NCI-H69 (cell line): Measurements from ENCODE around the gene GHRHR.

Experiments used
- DNase-seq: peaks from one replicate; lab custom pipeline; 2025; lab: John Stamatoyannopoulos, UW

The GHRHR gene

DNA sequence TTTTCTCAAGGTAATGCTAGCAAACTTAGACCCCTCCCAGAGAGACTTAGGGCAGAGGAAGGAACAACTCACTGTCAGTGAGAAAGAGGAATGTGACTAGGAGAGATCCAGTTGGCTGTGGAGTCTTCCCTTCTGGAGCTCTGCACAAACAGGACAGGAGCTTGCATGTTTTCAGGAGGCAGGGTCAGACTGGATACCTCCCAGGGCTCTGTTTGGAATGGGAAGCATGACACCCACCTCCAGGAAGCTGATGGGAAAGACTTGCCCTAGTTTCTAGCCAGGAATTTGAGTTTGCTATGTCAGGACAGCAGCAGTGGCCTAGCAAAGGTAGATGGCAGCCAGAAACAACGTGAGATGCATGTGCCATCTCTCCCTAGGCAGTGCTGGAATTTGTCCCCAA is 40.6 kb downstream of the GHRHR start:
- no peak for DNase-seq

DNA sequence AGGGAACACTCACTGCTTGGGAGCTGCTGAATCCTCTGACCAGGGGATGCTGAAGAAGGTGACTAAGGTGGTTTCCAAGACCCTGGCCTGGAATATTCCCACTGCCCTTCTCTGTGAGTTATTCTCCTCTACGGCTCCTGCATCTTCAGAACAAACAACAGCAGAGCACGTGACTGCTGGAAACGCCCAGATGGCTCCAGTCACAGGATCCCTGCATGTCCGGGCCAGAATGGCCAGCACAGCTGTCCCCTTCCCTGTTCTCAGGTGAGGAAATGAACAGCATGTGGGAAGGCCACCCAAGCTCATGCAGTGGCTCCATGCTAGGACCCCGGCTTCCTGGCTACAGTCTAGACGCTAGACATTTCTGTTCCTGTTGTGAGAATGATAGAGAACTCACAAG is 43.1 kb downstream of the GHRHR start:
- DNase-seq = peak; percentile 45

GRCh38 chr7:31007634-31008033 is 43.9 kb downstream of the GHRHR start:
- DNase-seq = no peak

- peak; percentile 81 for DNase-seq
These were observed 51.1 kb downstream of the GHRHR start for GRCh38 chr7:31014826-31015225.

DNA sequence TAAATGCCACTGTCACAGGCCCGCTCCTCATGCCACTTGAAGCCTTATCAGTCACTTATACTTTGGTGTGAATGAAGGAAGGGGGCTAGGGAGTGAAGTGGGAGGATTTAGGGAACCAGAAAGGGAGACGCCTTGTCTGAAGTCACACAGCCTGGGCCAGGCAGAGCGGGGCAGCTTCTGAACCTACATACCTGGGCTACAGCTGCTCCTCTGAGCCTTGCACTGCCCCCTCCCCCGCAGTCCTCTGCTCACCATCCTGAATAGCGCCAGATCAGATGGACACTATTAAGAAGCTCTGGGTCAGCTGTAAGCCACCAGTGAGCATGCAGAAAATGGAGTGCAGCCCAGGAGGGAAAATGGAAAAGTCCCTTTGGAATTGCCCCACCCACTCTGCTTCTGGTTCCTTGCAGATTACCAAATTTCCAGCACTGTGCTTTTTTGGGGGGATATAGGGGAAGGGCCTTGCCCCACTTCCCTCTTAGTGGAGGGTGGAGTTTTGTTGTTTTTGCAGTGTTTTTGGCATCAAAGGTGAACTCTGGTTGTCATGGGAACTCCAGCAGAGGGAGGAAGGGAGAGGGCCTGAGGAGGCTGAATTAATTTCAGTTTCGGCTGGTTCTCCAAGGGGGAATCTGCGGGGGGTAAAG is 53.4 kb downstream of the GHRHR start:
- no peak for DNase-seq

DNA sequence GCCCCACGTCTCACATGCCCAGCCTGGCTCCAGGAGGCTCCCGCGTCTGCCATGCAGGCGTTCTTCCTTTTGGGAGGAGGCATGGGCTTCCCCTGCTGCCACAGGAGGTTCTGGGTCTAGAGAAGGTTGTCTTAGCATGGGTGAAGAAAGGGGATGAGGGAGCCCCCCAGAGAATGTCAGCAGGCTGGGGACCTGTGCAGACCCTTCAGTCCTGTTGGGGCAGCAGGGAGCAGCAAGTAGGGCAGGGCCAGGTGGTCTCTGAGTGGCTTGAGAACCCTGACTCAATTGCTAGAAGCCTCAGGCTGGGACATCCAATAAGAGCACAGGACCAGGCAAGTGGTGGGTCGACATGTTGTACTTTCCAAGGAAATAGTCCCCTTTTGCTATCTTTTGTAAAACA is 54.0 kb downstream of the GHRHR start:
- no peak for DNase-seq

- no peak for DNase-seq
These were observed 55.8 kb downstream of the GHRHR start for GRCh38 chr7:31019509-31019908.

DNA sequence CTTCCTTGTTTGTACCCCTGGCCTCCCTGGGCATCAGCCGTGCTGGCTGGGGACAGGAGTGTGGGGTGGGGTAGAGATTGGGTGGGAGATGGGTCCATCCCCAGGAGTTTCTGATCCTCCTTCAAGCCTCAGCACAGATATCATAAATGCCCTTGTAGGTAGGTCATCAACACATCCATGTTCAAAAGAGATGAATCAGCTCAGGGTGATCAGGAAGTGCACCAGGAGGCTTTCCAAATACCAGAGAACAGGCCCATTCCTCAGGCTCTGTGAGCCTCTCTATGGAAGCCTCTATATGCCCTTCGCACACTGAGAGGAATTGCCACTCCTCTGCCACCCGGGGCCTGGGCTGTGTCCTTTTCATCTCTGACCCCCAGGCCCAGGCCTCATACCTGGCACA is 56.4 kb downstream of the GHRHR start:
- DNase-seq = no peak

DNA sequence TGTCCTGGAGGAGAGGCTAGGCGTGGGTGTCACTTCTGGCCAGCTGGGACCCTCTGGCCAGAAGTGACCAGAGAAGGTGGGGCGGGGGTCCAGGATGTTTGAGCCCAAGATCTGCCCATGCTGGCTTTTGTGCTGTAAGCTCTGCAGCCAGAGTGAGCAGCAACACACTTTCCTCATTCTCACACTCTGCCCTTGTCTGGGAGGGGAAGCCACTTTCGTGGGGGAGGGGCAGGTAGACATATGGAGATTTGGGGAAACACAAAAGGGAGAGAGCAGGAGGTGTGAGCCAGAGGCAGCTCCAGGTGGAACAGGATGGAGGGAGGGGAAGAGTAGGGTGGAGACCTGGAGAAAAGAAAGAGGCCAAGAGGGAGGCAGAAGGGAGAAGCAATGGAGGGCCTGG is 56.9 kb downstream of the GHRHR start:
- DNase-seq = peak; percentile 82

DNA sequence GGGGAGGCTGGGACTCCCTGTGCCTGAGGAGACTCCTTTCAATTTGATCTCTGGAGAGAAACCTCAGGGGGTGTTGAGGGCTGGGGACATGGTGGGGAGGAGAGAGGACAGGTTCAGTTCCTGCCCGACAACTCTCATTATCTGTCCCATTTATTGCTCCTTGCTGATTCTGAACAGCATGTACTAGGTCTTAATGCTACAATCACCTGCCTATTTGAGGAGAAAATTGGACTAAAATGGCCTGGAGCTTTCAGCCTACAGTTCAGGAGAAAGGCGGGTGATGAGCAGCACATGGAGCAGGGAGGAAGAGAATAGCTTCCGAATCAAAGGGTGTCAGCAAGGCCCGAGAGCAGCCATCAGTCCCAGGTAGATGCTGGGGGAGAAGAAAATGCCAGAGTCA is 58.4 kb downstream of the GHRHR start:
- DNase-seq = no peak

GRCh38 chr7:31022726-31023125 is 59.0 kb downstream of the GHRHR start:
- DNase-seq = no peak

- no peak for DNase-seq
These were observed 60.1 kb downstream of the GHRHR start for GRCh38 chr7:31023877-31024276.

DNA sequence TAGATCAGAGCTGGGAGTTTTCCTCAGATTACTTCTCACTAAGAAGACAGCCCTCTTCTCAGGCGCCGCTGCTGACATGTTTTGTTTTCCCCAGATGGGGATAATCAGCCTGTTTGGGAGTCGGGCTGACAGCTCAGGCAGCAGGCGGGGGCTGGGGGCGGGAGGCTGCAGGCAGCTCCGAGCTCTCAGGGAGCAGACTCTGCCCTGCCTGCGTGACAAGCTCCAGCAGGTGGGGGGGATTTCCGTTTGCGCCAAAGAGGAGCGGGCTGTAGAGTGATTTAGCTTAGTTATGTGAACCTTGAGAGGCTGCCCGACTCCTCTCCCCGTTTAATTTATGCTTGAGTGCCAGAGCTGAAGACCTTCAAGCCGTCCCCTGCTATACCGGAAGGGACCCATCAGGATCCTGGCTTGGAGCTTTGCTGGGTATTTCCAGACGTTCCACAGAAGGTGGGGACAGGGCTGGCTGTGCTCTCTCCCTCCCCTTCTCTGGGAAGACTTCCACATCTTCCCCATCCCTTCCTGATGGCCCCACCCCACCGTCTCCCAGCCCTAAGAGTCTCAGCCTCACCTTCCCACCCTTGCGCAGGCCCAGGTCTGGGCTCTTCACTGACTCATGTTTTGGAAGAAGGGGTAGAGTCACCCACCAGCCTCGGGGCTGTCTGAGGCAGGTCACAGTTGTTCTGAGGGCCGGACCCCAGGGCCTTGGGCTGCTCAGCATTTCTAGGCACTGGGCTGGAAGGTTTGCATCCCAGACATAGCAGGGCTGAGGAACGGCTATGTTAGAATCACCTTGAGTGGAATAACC is 63.6 kb downstream of the GHRHR start:
- DNase-seq = peak; percentile 61

DNA sequence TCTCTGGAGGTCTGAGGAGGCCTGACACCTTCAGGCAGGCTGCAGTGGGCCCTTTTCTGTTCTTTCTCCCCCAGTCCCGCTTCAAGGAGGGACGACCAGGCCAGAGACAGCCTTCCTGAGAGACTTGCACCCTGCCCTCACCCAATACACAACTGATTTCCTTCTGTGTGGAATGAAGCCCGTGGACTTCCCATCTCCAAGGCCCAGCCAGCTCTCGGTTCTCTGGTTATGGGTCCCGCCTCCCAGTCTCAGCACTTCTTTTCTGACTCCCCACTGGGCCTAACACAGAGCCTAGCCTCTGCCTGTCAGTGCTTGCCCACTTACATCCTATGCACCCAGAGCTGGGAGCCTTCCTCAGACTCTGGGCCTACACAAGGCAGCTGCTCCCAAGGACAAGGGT is 64.3 kb downstream of the GHRHR start:
- peak; percentile 14 for DNase-seq

GRCh38 chr7:31028417-31028992 is 64.8 kb downstream of the GHRHR start:
- DNase-seq = peak; percentile 84
